GM19099 (cell line): ENCODE measurements around the gene NAV2.

Experiments
- POLR2A ChIP-seq: IDR thresholded peaks from 3 replicates; pipeline ENCODE4 v1.6.1; 2011; ENCODE audit warnings: low read depth; ENCODE audit not compliant: insufficient read length; ENCODE audit errors: extremely low read depth

Gene NAV2

GRCh38 chr11:19921976-19922688 lies 209.5 kb downstream of the NAV2 start:
- TF ChIP-seq POLR2A: no peak

DNA sequence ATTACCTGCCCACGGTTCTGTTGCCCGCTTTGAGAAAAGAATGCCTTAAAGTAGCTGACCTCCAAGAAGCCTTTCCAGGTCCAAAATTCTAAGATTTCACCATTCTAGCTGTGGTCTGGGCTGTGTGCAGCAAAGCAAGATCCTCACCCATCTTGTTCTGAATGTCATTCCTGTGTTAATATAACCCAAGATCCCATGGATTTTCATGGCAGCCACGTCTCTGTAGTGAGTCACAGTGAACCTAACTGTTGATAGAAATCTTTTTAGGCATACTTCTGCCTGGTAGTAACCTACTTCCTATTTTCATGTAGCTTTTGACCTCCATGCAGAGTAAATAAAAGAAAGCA lies 210.0 kb downstream of the NAV2 start:
- TF ChIP-seq POLR2A: no peak

GRCh38 chr11:19923626-19924025 lies 211.0 kb downstream of the NAV2 start:
- no peak for TF ChIP-seq POLR2A

DNA sequence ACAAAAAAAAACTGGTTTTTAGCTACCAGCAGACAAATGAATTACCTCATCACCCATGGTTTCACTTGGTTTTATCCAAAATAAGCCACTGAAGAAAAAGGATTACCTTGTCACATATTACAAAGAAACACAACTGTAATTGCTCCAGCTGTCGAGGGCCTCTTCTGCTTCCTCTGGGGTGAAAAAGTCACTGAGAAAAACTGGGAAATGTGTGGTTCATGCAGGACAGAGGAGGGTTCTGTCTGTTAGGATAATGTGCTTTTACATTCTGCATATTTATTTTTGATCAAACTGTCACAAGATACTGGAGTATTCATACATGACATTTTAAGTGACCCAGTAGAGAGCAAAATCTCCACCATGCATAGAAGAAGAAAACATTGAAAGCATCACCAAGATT lies 211.7 kb downstream of the NAV2 start:
- TF ChIP-seq POLR2A: no peak

- TF ChIP-seq POLR2A: no peak
Measured at GRCh38 chr11:19924716-19925115, 212.1 kb downstream of the NAV2 start.

GRCh38 chr11:19929147-19929546 lies 216.5 kb downstream of the NAV2 start:
- TF ChIP-seq POLR2A: no peak

- TF ChIP-seq POLR2A: no peak
Measured at GRCh38 chr11:19929655-19930054, 217.0 kb downstream of the NAV2 start.

DNA sequence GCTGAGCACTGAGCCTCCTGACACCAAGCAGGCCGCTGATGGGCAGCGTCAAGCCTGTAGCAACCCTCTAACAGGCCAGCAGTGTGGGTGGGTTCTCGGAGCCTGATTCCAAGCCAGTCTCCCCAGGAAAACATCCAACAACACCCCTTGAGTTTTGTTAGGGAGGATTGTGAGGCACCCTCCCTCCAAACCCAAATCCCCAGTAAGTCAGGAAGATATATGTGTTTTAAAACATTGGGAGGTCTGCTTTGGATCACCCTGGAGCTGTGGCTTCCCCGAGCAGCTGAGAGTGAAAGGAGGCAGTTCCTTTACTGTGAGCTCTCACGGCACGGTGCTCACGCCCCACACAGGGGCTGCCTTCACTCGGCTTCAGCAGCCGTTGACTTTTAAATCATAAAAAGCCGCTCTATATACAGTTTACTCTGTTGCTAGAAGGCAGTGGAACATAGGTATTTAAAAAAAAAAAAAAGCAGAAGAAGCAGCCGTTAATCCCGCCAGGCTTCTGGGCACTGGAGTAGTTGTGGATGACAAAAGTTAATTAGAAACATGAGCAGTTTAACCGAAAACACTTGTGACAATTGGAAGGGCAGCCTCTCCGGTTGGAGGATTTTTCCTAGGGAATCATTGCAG lies 218.6 kb downstream of the NAV2 start:
- TF ChIP-seq POLR2A: no peak

- TF ChIP-seq POLR2A: no peak
Measured at GRCh38 chr11:19931771-19932369, 219.2 kb downstream of the NAV2 start.

GRCh38 chr11:19933132-19933735 lies 220.6 kb downstream of the NAV2 start:
- no peak for TF ChIP-seq POLR2A

DNA sequence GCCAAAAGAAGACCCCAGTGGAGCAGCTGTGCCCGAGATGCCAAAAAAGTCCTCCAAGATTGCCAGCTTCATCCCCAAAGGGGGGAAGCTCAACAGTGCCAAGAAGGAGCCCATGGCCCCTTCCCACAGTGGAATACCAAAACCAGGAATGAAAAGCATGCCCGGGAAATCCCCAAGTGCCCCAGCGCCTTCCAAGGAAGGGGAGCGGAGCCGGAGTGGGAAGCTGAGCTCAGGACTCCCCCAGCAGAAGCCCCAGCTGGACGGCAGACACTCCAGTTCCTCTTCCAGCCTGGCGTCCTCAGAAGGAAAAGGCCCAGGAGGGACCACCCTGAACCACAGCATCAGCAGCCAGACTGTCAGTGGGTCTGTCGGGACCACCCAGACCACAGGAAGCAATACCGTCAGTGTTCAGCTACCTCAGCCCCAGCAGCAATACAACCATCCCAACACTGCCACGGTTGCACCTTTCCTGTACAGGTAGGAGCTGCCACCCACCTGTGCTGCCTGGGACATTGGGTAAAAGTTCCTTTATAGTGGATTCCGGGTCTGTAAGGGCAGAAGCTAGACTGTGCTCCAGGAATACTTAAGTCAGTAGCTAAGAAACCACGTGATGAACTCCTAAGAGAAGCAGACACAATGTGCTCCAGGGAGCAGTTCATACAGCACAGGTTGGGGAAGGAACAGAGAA lies 221.3 kb downstream of the NAV2 start:
- no peak for TF ChIP-seq POLR2A

GRCh38 chr11:19934828-19935259 lies 222.2 kb downstream of the NAV2 start:
- TF ChIP-seq POLR2A: no peak

GRCh38 chr11:19935507-19935906 lies 222.9 kb downstream of the NAV2 start:
- TF ChIP-seq POLR2A: no peak

GRCh38 chr11:19936461-19936860 lies 223.8 kb downstream of the NAV2 start:
- no peak for TF ChIP-seq POLR2A

DNA sequence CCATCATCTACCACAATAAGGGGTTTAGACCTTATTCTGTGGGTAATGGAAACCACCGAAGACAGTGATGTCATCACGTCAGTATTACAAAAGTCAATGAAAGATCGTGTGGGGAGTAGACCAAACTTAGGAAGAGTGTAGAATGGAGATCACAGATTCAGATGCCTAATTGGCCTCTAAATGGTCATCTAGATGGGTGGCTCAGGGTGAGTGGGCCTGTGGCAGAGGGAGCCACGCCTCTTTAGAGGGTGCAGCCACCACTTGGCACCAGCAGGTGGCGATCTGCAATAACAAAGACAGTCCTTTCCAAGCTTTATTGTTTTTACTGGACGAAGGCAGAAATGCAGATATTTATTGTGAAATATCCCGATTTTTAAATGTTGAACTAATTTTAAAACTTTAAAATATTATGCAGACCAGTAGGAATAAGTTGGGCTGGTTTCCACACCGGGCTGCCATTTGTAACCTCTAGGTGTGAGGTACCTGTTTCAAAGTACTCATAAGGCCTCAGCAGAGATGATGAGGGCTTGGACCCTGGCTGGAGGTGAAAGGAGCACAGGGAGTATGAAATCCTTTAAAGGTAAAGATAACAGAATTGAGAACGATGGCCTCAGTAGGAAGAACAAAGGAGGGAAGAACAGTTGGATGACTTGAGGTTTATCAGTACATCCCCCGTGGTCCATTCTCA lies 225.7 kb downstream of the NAV2 start:
- TF ChIP-seq POLR2A: no peak

DNA sequence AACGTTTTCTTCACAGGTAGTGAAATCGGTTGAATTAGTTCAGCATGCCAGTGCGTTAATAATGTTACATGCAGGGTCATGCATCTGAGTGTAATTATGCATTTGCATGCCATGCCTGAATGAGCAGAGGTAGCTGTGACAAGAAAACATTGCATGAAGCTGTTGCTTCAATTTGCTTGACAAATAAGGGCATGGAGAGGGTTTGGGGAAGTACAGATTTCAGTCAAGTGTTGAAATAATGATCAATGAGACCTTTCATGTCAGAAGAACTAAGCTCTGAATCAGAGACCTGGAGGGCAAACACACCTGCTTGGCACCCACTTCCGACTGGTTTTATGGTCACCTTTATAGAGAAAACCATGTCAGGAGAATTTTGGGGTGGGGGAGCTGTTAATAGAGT lies 226.2 kb downstream of the NAV2 start:
- TF ChIP-seq POLR2A: no peak
